HG03060 (cell line): ENCODE measurements around the gene CAB39.
"Not testable (repeated sequence)": the region's sequence is repeated elsewhere in the genome, so short reads cannot be mapped to it uniquely, and the experiment has no call there.

ENCODE experiments used
- ATAC-seq: cut with Tn5 transposase; IDR thresholded peaks from one replicate; pipeline ENCODE4 v1.9.1; 2021; ENCODE audit warnings: low read depth, moderate number of reproducible peaks; ENCODE audit not compliant: unreplicated experiment

Gene CAB39

GRCh38 chr2:230713331-230714135 is 891 bp downstream of the CAB39 start:
- no peak for ATAC-seq

- ATAC-seq: no peak
Measured at GRCh38 chr2:230714136-230714480, 1.5 kb downstream of the CAB39 start.

- no peak for ATAC-seq
Measured at GRCh38 chr2:230715201-230715600, 2.6 kb downstream of the CAB39 start.

GRCh38 chr2:230716588-230716987 is 3.9 kb downstream of the CAB39 start:
- no peak for ATAC-seq

GRCh38 chr2:230717600-230717999 is 5.0 kb downstream of the CAB39 start:
- no peak for ATAC-seq

GRCh38 chr2:230719340-230719739 is 6.7 kb downstream of the CAB39 start:
- ATAC-seq: no peak

GRCh38 chr2:230721712-230722111 is 9.1 kb downstream of the CAB39 start:
- ATAC-seq: no peak

- ATAC-seq: no peak
Measured at GRCh38 chr2:230722207-230722885, 9.7 kb downstream of the CAB39 start.

GRCh38 chr2:230723363-230723762 is 10.7 kb downstream of the CAB39 start:
- ATAC-seq: no peak

GRCh38 chr2:230724957-230725356 is 12.3 kb downstream of the CAB39 start:
- not testable (repeated sequence) for ATAC-seq

- no peak for ATAC-seq
Measured at GRCh38 chr2:230731512-230731911, 18.9 kb downstream of the CAB39 start.

- ATAC-seq: no peak
Measured at GRCh38 chr2:230732914-230733401, 20.3 kb downstream of the CAB39 start.

- no peak for ATAC-seq
Measured at GRCh38 chr2:230734247-230735175, 21.9 kb downstream of the CAB39 start.

GRCh38 chr2:230735884-230736283 is 23.2 kb downstream of the CAB39 start:
- no peak for ATAC-seq

- no peak for ATAC-seq
Measured at GRCh38 chr2:230737300-230737699, 24.7 kb downstream of the CAB39 start.

- ATAC-seq: no peak
Measured at GRCh38 chr2:230737791-230738226, 25.2 kb downstream of the CAB39 start.

- ATAC-seq: no peak
Measured at GRCh38 chr2:230738391-230738811, 25.8 kb downstream of the CAB39 start.

GRCh38 chr2:230738924-230739323 is 26.3 kb downstream of the CAB39 start:
- no peak for ATAC-seq

GRCh38 chr2:230739961-230740360 is 27.3 kb downstream of the CAB39 start:
- ATAC-seq: no peak

GRCh38 chr2:230742781-230743180 is 30.1 kb downstream of the CAB39 start:
- no peak for ATAC-seq

GRCh38 chr2:230746213-230746612 is 33.6 kb downstream of the CAB39 start:
- no peak for ATAC-seq
